Measurements from ENCODE around the gene ZSWIM8.

Gene ZSWIM8

DNA sequence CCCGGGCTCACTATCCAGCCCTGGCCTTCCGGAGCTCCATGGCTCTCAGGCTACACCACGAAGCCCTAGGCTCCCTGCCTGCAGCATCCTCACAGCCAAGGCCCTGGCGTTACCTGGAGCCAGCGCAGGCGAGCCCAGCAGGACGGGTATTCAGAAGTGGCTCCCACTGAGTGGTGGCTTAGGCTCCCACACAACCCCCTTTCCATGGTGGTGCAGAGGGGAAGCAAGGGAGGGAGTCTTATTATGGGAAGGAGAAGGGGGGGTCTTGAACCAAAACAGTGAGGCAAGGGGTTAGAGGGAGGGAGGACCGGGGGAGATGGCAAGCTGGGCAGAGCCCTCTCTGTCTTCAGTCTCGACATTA, 55.6 kb downstream of the ZSWIM8 start:
- DNase-seq (ENCODE audit: low read depth), result no peak

DNA sequence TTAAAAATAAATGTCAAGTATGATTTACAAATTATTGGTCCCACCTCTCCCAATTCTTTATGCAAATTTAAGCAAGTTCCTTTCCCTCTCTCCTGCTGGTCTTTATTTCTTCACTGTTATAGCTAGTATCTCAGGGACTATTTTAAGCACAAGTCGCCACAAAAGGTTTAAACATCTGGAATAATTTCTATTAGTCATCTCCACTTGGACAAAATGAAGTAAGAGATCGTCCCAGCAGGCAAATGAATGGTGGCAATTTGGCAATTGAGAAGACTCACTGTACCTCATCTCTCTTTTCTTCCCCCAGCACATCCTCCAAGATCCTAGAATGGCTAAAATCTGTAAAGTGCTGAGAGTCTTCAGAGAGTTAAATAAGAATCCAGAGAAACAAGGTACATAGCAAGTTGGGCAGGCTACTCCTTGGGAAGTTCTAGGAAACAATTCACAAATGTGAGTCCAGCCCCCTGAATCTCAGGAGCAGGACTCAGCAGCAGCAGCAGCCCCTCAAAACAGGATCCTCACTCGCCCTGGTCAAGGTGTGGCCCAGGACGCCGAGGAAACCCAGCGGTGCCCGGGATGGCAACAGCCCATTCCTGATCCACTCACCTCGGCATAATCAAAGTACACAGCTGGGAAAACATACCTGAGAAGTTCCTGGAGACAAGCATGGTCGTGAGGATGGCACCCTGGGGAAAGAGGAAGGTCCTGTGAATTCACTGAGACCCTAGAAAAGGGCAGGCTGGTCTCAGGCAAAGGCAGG, 56.3 kb downstream of the ZSWIM8 start:
- DNase-seq (ENCODE audit: low read depth), result peak; percentile 14

DNA sequence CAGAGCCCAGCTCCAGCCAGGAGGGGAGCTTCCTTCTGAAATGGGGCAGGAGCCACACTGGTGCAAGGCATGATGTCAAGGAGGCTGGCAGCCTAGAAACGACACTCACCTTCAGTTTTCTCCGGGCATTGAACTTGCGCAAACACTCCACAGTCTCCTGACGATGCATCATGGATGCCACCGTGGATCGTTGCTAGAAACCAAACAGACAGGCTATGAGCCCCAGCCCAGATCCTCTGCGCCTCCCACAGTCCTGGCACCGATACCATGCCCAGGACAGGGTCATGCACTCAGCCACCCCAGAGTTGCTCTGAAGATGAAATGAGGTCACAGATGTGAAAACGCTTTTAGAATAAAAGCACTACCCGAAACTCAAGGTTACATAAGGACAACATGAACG, 56.9 kb downstream of the ZSWIM8 start:
- DNase-seq (ENCODE audit: low read depth), result no peak

DNA sequence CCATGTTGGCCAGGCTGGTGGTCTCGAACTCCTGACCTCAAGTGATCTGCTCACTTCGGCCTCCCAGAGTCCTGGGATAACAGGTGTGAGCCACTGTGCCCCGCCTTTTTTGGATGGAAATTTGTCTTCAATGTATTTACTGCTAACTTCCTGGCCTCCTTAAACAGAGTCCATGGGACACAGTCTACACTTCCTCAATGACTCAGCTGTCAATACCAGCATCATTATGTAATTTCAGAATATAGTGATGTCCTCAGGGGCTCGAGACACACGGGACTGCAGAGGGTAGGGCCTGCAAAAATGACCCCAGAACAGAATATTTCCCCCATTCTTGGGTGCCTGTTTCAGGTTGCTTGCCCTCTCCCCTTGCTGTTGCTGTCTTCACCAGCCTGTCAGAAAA, 57.9 kb downstream of the ZSWIM8 start:
- DNase-seq (ENCODE audit: low read depth), result no peak

DNA sequence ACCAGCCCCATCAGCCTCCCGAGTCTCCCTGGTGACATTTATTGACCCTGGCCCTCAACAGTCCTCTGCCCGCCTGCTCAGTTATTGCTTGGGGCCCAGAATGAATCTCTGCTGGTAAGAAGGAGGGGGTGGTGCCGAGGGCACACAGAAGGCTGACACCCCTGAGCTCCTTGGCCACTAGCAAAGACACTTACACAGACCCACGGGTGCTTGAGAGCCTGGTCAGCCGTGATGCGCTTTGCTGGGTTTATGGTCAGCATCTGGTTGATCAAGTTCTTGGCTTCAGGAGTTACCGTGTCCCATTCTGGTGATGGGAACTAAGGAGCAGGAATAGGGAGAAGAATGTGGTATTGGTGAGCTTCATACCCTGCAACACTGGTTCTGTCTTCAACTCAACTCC, 61.6 kb downstream of the ZSWIM8 start:
- DNase-seq (ENCODE audit: low read depth), result no peak

DNA sequence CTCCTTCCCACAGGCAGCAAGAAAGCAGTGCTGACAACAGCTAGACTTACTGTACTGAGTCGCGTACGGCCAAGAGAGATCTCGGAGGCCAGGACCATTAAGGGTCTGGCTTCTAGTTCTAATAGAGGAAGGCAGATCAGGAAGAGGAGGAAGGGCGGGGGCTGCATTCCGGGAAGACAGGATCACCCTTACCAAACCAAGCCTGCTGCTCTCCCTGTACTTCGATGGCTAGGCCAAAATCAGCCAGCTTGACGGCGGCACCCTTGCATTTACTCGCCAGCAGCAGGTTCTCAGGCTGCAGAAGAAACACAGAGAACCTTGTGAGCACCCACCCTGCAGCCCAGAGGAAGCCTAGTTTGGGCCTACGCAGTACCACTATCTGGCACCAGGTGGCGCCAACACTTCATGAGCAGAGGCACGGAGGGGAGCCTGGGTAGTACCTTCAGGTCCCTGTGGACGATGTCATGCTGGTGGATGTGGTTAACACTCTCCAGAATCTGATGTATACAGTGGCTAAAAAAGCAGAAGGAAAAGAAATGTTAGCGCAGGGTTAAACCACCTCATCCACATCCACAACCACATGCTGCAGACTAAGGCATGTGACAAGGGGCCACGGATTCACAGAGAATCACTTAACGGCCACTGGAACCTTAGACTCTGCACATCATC, 63.5 kb downstream of the ZSWIM8 start:
- DNase-seq (ENCODE audit: low read depth), result peak; percentile 49

DNA sequence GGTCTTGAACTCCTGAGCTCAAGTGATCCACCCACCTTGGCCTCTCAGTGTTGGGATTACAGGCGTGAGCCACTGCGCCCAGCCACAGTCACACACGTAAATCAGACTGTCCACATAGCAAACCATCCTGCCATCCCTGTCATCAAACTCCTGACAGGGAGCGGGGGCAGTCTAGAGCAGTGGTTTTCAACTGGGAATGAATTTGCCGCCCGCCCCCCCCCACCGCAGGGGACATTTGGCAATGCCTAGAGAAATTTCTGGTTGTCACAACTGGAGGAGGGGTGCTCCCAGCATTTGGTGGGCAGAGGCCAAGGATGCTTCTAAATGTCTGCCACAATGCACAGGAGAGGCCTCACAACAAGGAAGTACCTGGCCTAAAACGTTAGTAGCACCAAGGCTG, 64.8 kb downstream of the ZSWIM8 start:
- DNase-seq (ENCODE audit: low read depth), result no peak

DNA sequence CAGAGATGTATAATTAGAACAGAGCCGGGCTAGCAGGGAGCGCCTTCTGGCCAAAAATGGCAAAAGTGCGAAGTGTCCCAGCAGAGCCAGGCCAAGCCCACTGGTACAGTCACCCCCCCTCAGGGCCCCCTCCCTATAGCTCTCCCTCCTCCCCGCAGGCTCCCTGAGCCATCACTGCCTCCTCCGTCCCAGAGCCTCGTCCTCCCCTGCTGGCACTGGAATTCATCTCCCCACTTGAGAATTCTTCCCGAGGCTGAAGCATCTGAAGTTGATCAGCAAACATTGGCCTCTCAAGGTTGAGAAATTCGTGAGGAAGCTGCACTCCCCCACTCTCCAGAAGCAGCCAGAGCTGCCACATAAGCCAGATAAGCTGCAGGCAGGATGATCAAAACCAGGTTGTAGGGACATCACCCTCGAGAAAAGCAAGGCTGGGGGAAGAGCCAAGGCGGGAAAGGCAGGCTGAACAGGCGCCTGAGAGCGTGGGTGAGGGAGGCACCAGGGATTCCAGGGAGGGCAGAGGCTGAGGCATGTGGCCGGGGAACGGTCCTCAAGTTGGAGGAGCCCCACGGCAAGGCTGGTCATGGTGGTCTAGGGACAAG, 65.6 kb downstream of the ZSWIM8 start:
- DNase-seq (ENCODE audit: low read depth), result peak; percentile 6

All from stromal cell of bone marrow (primary cell).